GM12873 (cell line): ENCODE results near the gene ZFYVE9.

Experiments used
- TF ChIP-seq, protein P1 (sequence below): IDR thresholded peaks from 2 replicates; pipeline ENCODE4 v1.5.1; 2012; ENCODE audit warnings: low read depth, mild to moderate bottlenecking, moderate library complexity, low read length, control low read depth; ENCODE audit not compliant: insufficient read depth; ENCODE audit errors: missing control alignments

ZFYVE9 gene

DNA sequence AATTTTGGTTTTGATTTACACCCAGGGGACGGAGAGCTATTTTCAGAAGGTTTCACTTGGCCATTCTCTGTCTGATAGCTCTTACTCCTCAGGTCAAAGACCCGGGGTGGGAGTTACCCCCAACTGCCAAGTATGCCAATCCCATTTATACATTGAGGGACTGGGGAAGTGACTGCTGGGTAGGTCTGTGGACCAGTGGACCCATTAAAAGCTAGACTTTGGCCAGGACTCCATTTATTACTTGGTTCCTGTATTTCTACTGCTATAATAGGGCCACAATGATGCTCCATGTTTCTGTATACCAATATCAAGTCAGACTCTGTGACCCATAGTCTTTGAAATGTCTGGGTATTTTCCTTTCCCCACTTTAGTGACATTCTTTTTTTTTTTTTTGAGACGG is 14.6 kb downstream of the ZFYVE9 start:
- TF ChIP-seq, protein P1, sequence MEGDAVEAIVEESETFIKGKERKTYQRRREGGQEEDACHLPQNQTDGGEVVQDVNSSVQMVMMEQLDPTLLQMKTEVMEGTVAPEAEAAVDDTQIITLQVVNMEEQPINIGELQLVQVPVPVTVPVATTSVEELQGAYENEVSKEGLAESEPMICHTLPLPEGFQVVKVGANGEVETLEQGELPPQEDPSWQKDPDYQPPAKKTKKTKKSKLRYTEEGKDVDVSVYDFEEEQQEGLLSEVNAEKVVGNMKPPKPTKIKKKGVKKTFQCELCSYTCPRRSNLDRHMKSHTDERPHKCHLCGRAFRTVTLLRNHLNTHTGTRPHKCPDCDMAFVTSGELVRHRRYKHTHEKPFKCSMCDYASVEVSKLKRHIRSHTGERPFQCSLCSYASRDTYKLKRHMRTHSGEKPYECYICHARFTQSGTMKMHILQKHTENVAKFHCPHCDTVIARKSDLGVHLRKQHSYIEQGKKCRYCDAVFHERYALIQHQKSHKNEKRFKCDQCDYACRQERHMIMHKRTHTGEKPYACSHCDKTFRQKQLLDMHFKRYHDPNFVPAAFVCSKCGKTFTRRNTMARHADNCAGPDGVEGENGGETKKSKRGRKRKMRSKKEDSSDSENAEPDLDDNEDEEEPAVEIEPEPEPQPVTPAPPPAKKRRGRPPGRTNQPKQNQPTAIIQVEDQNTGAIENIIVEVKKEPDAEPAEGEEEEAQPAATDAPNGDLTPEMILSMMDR: no peak

DNA sequence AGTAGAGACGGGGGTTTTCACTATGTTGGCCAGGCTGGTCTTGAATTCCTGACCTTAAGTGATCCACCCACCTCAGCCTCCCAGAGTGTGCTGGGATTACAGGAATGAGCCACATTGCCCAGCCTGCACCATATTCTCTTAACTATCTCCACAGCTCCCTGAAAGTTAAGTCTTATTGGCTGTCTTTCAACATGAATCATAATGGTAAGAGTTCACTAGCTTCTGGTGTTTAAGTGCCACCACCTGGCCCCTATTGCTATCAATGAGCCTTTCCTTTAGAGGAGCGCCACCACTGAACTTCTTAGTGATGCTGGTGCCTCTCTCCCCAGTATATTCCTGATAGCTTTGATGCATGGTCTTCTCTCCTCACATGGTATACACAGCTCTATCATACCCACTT is 15.7 kb downstream of the ZFYVE9 start:
- TF ChIP-seq, protein P1: no peak

DNA sequence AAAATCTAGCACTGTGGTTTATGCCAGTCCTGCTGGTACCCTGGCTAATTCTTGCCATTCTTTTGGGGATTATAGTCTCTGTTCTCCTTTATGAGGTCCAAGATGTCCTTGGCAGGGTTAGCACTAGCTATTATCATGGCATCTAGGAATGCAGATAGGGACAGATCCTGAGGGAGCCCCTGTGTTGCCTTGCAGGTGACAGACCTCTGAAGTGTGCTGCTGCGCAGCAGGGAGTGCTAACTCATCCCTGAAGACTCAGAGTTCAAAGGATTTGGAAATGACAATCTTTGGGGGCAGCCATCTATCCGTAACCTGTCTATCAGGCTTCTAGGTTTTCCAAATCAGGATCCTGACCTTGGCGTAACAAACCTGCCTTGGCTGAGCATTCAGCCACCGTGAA is 16.3 kb downstream of the ZFYVE9 start:
- TF ChIP-seq, protein P1: no peak

DNA sequence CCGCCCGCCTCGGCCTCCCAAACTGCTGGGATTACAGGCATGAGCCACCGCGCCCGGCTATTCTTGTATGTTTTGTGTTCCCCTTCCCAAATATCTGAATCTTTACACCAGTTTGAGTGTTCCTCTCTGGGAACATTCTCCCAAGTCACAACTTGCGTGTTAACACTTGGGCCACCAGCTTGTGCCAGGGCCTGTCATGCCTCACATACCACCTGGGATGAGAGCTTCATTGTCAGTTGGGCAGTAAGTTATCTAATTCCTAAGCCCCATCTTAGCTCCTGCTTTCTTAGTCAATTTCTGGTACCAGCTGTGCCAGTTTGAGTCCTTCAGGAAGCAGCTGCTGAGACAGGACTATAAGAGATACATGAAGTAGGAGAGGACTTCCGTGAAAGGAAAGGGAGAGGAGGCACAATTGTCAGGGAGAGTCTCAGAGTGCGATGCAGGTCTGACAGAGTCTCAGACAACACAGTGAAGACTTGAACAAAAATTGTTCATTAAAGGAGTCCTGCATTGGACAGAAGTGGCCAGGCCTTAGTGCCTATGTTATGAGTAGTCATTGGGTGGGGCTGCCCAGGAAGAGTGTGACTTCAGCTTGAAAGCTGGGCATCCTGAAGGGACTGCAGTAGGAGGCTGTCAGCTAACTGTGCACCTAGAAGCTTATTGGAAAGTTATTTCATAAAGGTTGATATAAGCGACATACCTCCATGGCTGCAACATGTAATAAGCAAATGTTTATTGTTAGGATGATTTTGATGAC is 17.3 kb downstream of the ZFYVE9 start:
- TF ChIP-seq, protein P1: no peak

DNA sequence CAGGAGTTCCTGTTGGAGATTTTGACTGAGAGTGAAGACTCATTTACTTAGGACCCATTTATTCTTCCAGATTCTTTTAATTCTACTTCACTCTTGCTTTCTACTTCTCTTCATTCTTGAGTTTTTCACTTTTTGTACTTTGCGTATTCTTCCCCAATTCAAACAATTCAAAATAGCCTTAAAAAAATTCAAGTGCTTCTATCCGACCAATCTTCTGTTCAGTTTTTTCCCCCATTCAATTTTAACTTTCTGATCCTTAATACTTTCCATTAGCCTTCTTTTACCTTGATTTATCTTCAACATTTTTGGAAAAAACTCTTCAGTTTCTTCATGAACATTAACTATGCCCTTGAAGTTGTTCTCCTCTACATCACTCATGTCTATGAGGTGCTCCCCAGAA is 21.1 kb downstream of the ZFYVE9 start:
- TF ChIP-seq, protein P1: no peak

DNA sequence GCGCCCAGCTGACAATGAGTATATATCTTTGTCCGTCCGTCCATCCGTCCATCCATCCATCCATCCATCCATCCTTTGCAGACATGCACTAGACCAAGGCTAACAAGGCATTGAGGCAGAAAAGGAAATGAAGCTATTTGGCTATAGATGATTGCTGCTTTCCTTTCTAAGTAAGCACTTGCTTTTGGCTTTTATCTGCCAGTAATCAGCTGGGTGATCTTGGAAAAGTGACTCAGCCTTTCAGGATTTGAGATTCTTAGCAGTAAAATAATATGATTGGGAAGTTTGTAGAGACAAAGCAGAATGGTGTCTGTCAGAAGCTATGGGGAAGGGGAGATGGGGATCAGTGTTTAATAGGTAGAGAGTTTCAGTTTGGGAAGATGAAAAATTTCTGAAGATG is 22.7 kb downstream of the ZFYVE9 start:
- TF ChIP-seq, protein P1: no peak

DNA sequence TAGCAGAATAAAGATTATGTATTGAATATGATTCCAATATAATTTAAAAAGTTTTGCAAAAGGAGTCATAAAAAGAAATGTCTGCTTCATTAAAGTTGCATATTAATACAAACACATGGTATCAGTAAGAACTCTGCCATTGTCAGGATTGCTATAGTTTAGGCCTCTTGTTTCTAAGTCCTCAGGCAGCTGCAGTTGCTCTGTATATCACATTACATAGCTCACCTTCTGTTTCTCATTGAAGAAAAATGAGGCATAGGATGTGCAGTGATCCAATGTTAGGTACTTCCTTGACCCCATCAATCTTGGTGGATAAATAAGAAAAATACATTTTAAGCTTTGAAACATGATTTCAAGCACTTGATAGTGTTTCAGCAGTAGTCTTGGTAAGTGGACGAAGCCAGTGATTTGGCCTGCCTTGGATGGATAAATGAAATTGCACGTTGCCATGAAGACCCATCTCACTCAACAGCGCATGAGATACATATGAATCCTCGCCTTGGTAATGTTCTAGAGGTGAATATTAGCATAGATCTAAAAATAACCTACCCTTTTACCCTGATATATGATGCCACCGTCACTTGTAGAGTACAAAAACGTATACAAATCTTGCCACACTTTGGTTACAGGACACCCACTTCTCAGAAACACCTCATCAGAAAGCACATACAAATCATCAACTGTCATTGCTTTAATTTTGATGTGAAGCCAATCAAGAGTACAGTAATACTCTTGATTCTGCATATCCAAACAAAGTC is 25.3 kb downstream of the ZFYVE9 start:
- TF ChIP-seq, protein P1: no peak
